HG02623 (cell line): ENCODE data around the gene TCP11.

Source experiments
- ATAC-seq: cut with Tn5 transposase; IDR thresholded peaks from one replicate; pipeline ENCODE4 v1.9.1; 2021; ENCODE audit warnings: moderate library complexity; ENCODE audit not compliant: unreplicated experiment

The TCP11 gene

GRCh38 chr6:35068206-35068605 is 72.9 kb downstream of the TCP11 start:
- ATAC-seq: no peak
